K562 (cell line): ENCODE data around the gene UBE3D. TPM values are rescaled to one million over a fixed set of nuclear protein-coding genes. Genes with fewer than 3 reads are reported as not detected.

ENCODE experiments used
- ATAC-seq: fragments of 200-7000 bp; cut with Tn5 transposase; 3 replicates; pipeline ENCODE4 v1.9.1; 2020; ENCODE audit warnings: moderate library complexity
- Bru-seq: library from RNA; stranded (reverse); fragments of 400-500 nt; gene quantifications from one replicate; lab custom pipeline; 2021; lab: Mats Ljungman, UMichigan
- BruChase-seq, 2 experiments: library from RNA; stranded (reverse); fragments of 400-500 nt; gene quantifications; one replicate each; lab custom pipeline; 2021; lab: Mats Ljungman, UMichigan
- BruUV-seq: library from RNA; stranded (reverse); fragments of 400-500 nt; replicated peaks from 2 replicates; lab custom pipeline; 2021; lab: Mats Ljungman, UMichigan
- CTCF ChIA-PET: fragments of 300-600 bp; formaldehyde crosslinking; extraction: SDS; loops from one replicate; lab custom pipeline; 2021; ENCODE audit warnings: low intra/inter-chr PET ratio; lab: Yijun Ruan, JAX
- POLR2A ChIA-PET: fragments of 300-600, 350-650 bp; sonication (Branson Sonifier 250); formaldehyde crosslinking; extraction: SDS; loops from one replicate; lab custom pipeline; 2021; ENCODE audit warnings: antibody characterized with exemption, inconsistent platforms; lab: Yijun Ruan, JAX
- DNase-seq, 4 experiments: peaks; one replicate each; pipeline versions ENCODE4 v3.0.0 to v3.0.0-alpha.2; 2011 to 2018; ENCODE audit warnings: low spot score in 3 of 4, mixed read lengths in 3 of 4; ENCODE audit errors: extremely low read depth in 1 of 4
- FAIRE-seq: peaks from 2 replicates; lab custom pipeline; 2011; peaks lifted over from hg19 to GRCh38; lab: Jason Lieb, UNC
- H2AFZ ChIP-seq: 2 replicates; pipeline ENCODE4 v1.6.0; 2011; ENCODE audit warnings: low read depth, low read length, control low read depth, inconsistent platforms
- H3K27ac ChIP-seq: fragments of 200-600 bp; 3 replicates; pipeline ENCODE4 v1.8.0; 2011; ENCODE audit warnings: low read depth, mild to moderate bottlenecking, control low read depth, inconsistent platforms, low read length, moderate library complexity, mixed read lengths; ENCODE audit errors: extremely low read depth
- H3K27me3 ChIP-seq, 2 experiments: fragments of 300-600 bp in 1 of 2; 2 replicates in 1 of 2; 3 replicates in 1 of 2; pipeline versions ENCODE4 v1.6.0 to v1.8.0; 2011; ENCODE audit warnings: inconsistent platforms in 2 of 2, low read length in 2 of 2, mild to moderate bottlenecking in 1 of 2, mixed read lengths in 1 of 2, moderate library complexity in 1 of 2; ENCODE audit not compliant: control insufficient read depth in 2 of 2, insufficient read depth in 2 of 2
- H3K36me3 ChIP-seq: fragments of 300-600 bp; 3 replicates; pipeline ENCODE4 v1.8.0; 2011; ENCODE audit warnings: mild to moderate bottlenecking, low read length, inconsistent platforms; ENCODE audit not compliant: control insufficient read depth, insufficient read depth
- H3K4me1 ChIP-seq, 2 experiments: fragments of 200-600 bp in 1 of 2; replicated peaks in 1 of 2; 2 replicates in 1 of 2; 3 replicates in 1 of 2; pipeline versions ENCODE4 v1.5.1 to v1.8.0; 2011; ENCODE audit warnings: inconsistent platforms in 2 of 2, low read length in 2 of 2, mild to moderate bottlenecking in 1 of 2, mixed read lengths in 1 of 2, moderate library complexity in 1 of 2; ENCODE audit not compliant: control insufficient read depth in 2 of 2, insufficient read depth in 2 of 2
- H3K4me2 ChIP-seq: 2 replicates; pipeline ENCODE4 v1.6.1; 2011; ENCODE audit warnings: low read length, control low read depth, inconsistent platforms, mixed read lengths; ENCODE audit not compliant: insufficient read depth
- H3K4me3 ChIP-seq: fragments of 200-600 bp; sonication (generic), shearing (Covaris generic); 2 replicates; pipeline ENCODE4 v1.5.1; 2016; ENCODE audit warnings: control low read depth, inconsistent platforms
- H3K79me2 ChIP-seq: fragments of 200-600 bp; 3 replicates; pipeline ENCODE4 v1.8.0; 2011; ENCODE audit warnings: low read length, inconsistent platforms; ENCODE audit not compliant: control insufficient read depth, insufficient read depth
- H3K9ac ChIP-seq, 2 experiments: 2 replicates each; pipeline versions ENCODE4 v1.6.0 to v1.6.1; 2011; ENCODE audit warnings: low read depth in 2 of 2, low read length in 2 of 2, control low read depth in 1 of 2, inconsistent platforms in 1 of 2, mild to moderate bottlenecking in 1 of 2, mixed read lengths in 1 of 2; ENCODE audit not compliant: insufficient read depth in 1 of 2
- H3K9me1 ChIP-seq: one replicate; pipeline ENCODE4 v1.6.0; 2011; ENCODE audit warnings: inconsistent platforms, mild to moderate bottlenecking, low read length, moderate library complexity; ENCODE audit not compliant: control insufficient read depth, insufficient read depth
- H3K9me3 ChIP-seq: replicated peaks from 2 replicates; pipeline ENCODE4 v1.5.1; 2011; ENCODE audit warnings: low read depth, low read length, inconsistent platforms; ENCODE audit not compliant: control insufficient read depth, insufficient read depth
- H4K20me1 ChIP-seq: replicated peaks from 2 replicates; pipeline ENCODE4 v1.6.1; 2011; ENCODE audit warnings: low read length, inconsistent platforms, mixed read lengths; ENCODE audit not compliant: control insufficient read depth, insufficient read depth
- EP400 ChIP-seq: fragments of 450-650 bp; IDR thresholded peaks from 2 replicates; pipeline ENCODE4 v1.6.1; 2017; ENCODE audit warnings: antibody characterized with exemption, mild to moderate bottlenecking, moderate library complexity
- ESRRB ChIP-seq: fragments of 250-450 bp; sonication (Bioruptor Pico); IDR thresholded peaks from 2 replicates; pipeline ENCODE4 v1.5.0; 2020; ENCODE audit warnings: mild to moderate bottlenecking, moderate library complexity, borderline replicate concordance
- JUNB ChIP-seq: fragments of 450-650 bp; formaldehyde crosslinking; conservative IDR thresholded peaks from 2 replicates; pipeline ENCODE4 v1.4.0; 2020; ENCODE audit warnings: mild to moderate bottlenecking
- MYC ChIP-seq, 2 experiments: fragments of 250-450 bp in 1 of 2; sonication (Bioruptor Pico) in 1 of 2; IDR thresholded peaks; 2 replicates each; pipeline versions ENCODE4 v1.5.1 to v1.6.1; 2012 to 2021; ENCODE audit warnings: low read depth in 2 of 2, borderline replicate concordance in 1 of 2, improper control_type of control experiment in 1 of 2, low read length in 1 of 2, mild to moderate bottlenecking in 1 of 2, moderate library complexity in 1 of 2
- PML ChIP-seq: IDR thresholded peaks from 2 replicates; pipeline ENCODE4 v1.6.1; 2012; ENCODE audit warnings: low read length, inconsistent platforms
- WGBS: fragments of 100-300 bp; shearing (Covaris generic); methylation state at CpG from one replicate; pipeline ENCODE4 v1.1.6; 2016; ENCODE audit warnings: low coverage, mixed read lengths; ENCODE audit not compliant: insufficient coverage; ENCODE audit errors: missing lambda C conversion rate; 5-methylcytosine and 5-hydroxymethylcytosine counted together
- in situ Hi-C: fragments of 300-500 bp; cut with MboI; formaldehyde crosslinking; loops from 4 replicates; pipeline ENCODE4 v1.15.0; 2018; ENCODE audit warnings: inconsistent platforms, mixed read lengths
- intact Hi-C: fragments of 100-400 bp; cut with micrococcal nuclease; formaldehyde crosslinking; loops from 2 replicates; pipeline ENCODE4 v1.14.2; 2022
- long read RNA-seq, 3 experiments: library from polyadenylated mRNA in 2 of 3; library from RNA in 1 of 3; unstranded in 2 of 3; stranded (forward) in 1 of 3; transcript quantifications; one replicate each; pipeline ENCODE4 v2.0.0, GENCODE V29; 2019 to 2022
- polyA minus RNA-seq, 3 experiments: library from RNA; depleted of rRNA, polyadenylated mRNA; stranded (reverse); fragments of >200 nt; gene quantifications; 2 replicates each; pipeline ENCODE4 v1.2.3, GENCODE V29; 2011
- polyA plus RNA-seq, 8 experiments: library from polyadenylated mRNA; depleted of rRNA in 4 of 8; stranded (reverse) in 5 of 8; unstranded in 3 of 8; fragments of >200 nt; fragmentation: Nextera tagmentation in 2 of 8; fragmentation: Illumina TruSeq in 1 of 8; extraction: Ambion mirVana in 2 of 8; extraction: Trizol in 1 of 8; gene quantifications; 2 replicates each; pipeline versions ENCODE4 v1.2.1 to v1.2.3, GENCODE V29; 2011 to 2014; ENCODE audit warnings: inconsistent platforms in 1 of 8, missing spikeins in 1 of 8
- total RNA-seq, 7 experiments: library from RNA; depleted of rRNA in 6 of 7; stranded (reverse); fragments of >200 nt in 6 of 7; fragmentation: Illumina TruSeq in 2 of 7; extraction: Trizol in 2 of 7; gene quantifications; 2 replicates each; pipeline versions ENCODE4 v1.2.1 to v1.2.3, GENCODE V29; 2011 to 2021; ENCODE audit warnings: low replicate concordance in 1 of 7
- TF ChIP-seq, protein P1 (sequence below), 2 experiments: fragments of 150-350 bp in 1 of 2; IDR thresholded peaks; 2 replicates each; pipeline ENCODE4 v1.6.1; 2012 to 2016; ENCODE audit warnings: low read depth in 2 of 2, low read length in 2 of 2, mild to moderate bottlenecking in 1 of 2, moderate library complexity in 1 of 2
- TF ChIP-seq, protein P2 (sequence below): fragments of 450-650 bp; IDR thresholded peaks from 2 replicates; pipeline ENCODE4 v1.6.1; 2017; ENCODE audit warnings: mild to moderate bottlenecking, moderate library complexity

Gene UBE3D, protein sequence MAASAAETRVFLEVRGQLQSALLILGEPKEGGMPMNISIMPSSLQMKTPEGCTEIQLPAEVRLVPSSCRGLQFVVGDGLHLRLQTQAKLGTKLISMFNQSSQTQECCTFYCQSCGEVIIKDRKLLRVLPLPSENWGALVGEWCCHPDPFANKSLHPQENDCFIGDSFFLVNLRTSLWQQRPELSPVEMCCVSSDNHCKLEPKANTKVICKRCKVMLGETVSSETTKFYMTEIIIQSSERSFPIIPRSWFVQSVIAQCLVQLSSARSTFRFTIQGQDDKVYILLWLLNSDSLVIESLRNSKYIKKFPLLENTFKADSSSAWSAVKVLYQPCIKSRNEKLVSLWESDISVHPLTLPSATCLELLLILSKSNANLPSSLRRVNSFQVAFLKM
- total RNA-seq (2011; cell fraction: chromatin; rRNA removed; ENCODE audit: low replicate concordance): 24.4 and 39.1 TPM in 2 replicates
- 9.2 and 11.6 TPM in 2 replicates for total RNA-seq (2011; cell fraction: nucleolus; rRNA removed)
- total RNA-seq (2011; cell fraction: nucleoplasm; rRNA removed): 19.3 and 39.3 TPM in 2 replicates
- total RNA-seq (2014; rRNA removed) (10.4 and 11.2 TPM in 2 replicates), total RNA-seq (2014; rRNA removed; fragmentation: Illumina TruSeq; extraction: Trizol) (17.2 and 17.6 TPM in 2 replicates), total RNA-seq (2015; rRNA removed; fragmentation: Illumina TruSeq; extraction: Trizol) (12.9 and 13.6 TPM in 2 replicates), total RNA-seq (2021) (9.5 and 12.6 TPM in 2 replicates), polyA plus RNA-seq (2011; rRNA removed) (8.5 and 11.3 TPM in 2 replicates), polyA plus RNA-seq (2014; fragmentation: Illumina TruSeq; extraction: Trizol) (7.4 and 9.4 TPM in 2 replicates), polyA plus RNA-seq (2014; fragmentation: Nextera tagmentation; extraction: Ambion mirVana) (10 to 100 TPM; 11.9 to 16.3 TPM), polyA plus RNA-seq (2014; rRNA removed) (11.2 and 12.4 TPM in 2 replicates), polyA minus RNA-seq (2011; rRNA and poly(A)+ RNA removed) (14.2 and 14.4 TPM in 2 replicates), Bru-seq, nascent RNA (percentile 68 among the genes with signal in this experiment), BruChase-seq, experiment 1, labeled RNA remaining after a 2-hour chase (percentile 73 among the genes with signal in this experiment), BruChase-seq, experiment 2, labeled RNA remaining after a 6-hour chase (percentile 73 among the genes with signal in this experiment)
- polyA plus RNA-seq (2011; cell fraction: cytosol; rRNA removed): 3.9 and 4.7 TPM in 2 replicates
- polyA plus RNA-seq (2011; cell fraction: nucleus; rRNA removed): 8.7 and 10.3 TPM in 2 replicates
- polyA plus RNA-seq (2012): 8.4 and 9.5 TPM in 2 replicates
- 4.2 and 6.3 TPM in 2 replicates for polyA minus RNA-seq (2011; cell fraction: cytosol; rRNA and poly(A)+ RNA removed)
- polyA minus RNA-seq (2011; cell fraction: nucleus; rRNA and poly(A)+ RNA removed): 16.7 and 21.0 TPM in 2 replicates
- long read RNA-seq, experiment 1, transcript UBE3D-203 (10 exons, 1,917 nt): major isoform, 22 of 32 reads
- long read RNA-seq, experiment 1, partial matches to known transcripts: 2 of 32 reads
- long read RNA-seq, experiment 1, other reads (novel, unspliced or antisense): 8 of 32 reads
- long read RNA-seq, experiment 2, transcript UBE3D-203 (10 exons, 1,917 nt): major isoform, 7 of 12 reads
- long read RNA-seq, experiment 2, partial matches to known transcripts: 3 of 12 reads
- long read RNA-seq, experiment 2, other reads (novel, unspliced or antisense): 2 of 12 reads
- long read RNA-seq, experiment 3, transcript UBE3D-203 (10 exons, 1,917 nt): major isoform, 9 of 12 reads
- long read RNA-seq, experiment 3, partial matches to known transcripts: 1 of 12 reads
- long read RNA-seq, experiment 3, other reads (novel, unspliced or antisense): 2 of 12 reads

DNA sequence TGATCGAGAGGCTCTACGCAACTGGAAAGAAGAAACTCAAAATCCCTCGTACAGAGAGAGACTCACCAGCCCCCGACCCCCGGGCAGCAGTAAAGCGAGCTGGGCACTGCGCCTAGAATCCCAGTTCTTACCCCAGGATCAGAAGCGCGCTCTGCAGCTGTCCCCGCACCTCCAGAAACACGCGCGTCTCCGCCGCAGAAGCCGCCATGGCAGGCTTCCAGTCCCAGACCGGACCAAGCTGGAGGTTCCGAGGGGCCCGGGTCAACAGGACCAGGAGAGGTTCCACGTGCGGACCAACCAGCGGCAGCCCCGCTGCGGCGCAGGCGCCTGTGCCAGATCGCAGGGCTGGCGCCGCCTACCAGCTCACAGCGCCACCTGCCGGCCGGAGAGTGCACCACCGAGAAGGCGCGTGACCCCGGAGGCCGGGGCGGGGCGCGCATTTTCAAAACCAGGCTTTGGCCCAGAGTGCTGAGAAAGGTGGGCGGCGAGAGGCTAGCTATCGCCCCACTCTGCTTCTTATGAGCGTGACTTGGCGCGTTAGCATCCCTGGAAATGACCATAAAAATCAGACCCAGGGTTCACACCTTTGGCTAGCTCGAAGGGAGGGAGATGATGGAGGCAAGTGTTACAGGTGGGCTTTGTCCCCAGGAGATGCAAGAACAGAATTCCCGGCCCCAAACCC, at the start of gene UBE3D:
TSS of gene UBE3D (minus strand) at position 331 of the 682 bp plus-strand sequence. CDS start at position 208, 123 bp downstream.
- intact Hi-C loops (loop anchor here (10.0 kb wide), 1 partner anchor 349 kb away; no protein-coding TSS in a partner anchor), in situ Hi-C loops (loop anchor here (5.0 to 25.0 kb wide), 3 partner anchors 157 to 478 kb away; no protein-coding TSS in a partner anchor)
- Histone ChIP-seq H3K27me3 (no peaks in the 10 kb centered on the region), H3K36me3 (peaks cover 10% of the 10 kb centered on the region; the same call in 2 of the 3 replicates), H3K4me1 (peaks cover 15 to 21% of the 10 kb centered on the region in 2 experiments; a peak in 3 of 5 replicates), H4K20me1 (no peaks in the 10 kb centered on the region), H2AFZ (peak within 1 kb of the TSS; percentile 98), H3K27ac (peak within 1 kb of the TSS; percentile 67), H3K79me2 (peaks cover 25% of the 10 kb centered on the region), H3K9ac (peak within 1 kb of the TSS; percentile 75 to 94), H3K9me3 (no peaks in the 10 kb centered on the region), H3K9me1 (no peaks in the 10 kb centered on the region), H3K4me2 (peak within 1 kb of the TSS; percentile 84), H3K4me3 (peak within 1 kb of the TSS; percentile 89)
- WGBS: 2% methylated on average over 45 of the region's 48 CpGs
- ChIA-PET CTCF (interaction anchor here (0.6 to 2.5 kb wide), 3 partner anchors 54 to 449 kb away, joined by 3 to 12 read pairs (median 3); no protein-coding TSS in a partner anchor), POLR2A (interaction anchor here (0.5 to 1.7 kb wide), 9 partner anchors 8 to 1356 kb away, joined by 3 to 7 read pairs (median 3); no protein-coding TSS in a partner anchor)
- BruUV-seq: no TSS peak
- peak; percentile 37 for FAIRE-seq
- ATAC-seq: peak; percentile 84
- peak; percentile 91 to 93 (median 93) for DNase-seq
- no peak for TF ChIP-seq JUNB (CRISPR knock-in tag)
- TF ChIP-seq ESRRB (CRISPR knock-in tag): no peak
- TF ChIP-seq EP400: peak; percentile 81
- TF ChIP-seq, protein P1, sequence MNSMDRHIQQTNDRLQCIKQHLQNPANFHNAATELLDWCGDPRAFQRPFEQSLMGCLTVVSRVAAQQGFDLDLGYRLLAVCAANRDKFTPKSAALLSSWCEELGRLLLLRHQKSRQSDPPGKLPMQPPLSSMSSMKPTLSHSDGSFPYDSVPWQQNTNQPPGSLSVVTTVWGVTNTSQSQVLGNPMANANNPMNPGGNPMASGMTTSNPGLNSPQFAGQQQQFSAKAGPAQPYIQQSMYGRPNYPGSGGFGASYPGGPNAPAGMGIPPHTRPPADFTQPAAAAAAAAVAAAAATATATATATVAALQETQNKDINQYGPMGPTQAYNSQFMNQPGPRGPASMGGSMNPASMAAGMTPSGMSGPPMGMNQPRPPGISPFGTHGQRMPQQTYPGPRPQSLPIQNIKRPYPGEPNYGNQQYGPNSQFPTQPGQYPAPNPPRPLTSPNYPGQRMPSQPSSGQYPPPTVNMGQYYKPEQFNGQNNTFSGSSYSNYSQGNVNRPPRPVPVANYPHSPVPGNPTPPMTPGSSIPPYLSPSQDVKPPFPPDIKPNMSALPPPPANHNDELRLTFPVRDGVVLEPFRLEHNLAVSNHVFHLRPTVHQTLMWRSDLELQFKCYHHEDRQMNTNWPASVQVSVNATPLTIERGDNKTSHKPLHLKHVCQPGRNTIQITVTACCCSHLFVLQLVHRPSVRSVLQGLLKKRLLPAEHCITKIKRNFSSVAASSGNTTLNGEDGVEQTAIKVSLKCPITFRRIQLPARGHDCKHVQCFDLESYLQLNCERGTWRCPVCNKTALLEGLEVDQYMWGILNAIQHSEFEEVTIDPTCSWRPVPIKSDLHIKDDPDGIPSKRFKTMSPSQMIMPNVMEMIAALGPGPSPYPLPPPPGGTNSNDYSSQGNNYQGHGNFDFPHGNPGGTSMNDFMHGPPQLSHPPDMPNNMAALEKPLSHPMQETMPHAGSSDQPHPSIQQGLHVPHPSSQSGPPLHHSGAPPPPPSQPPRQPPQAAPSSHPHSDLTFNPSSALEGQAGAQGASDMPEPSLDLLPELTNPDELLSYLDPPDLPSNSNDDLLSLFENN (IDR thresholded peaks at IDR 0.05; ENCODE audit: low read depth in 2 of 2, low read length in 2 of 2): no peak; a peak in 1 of 4 replicates
- TF ChIP-seq, protein P2, sequence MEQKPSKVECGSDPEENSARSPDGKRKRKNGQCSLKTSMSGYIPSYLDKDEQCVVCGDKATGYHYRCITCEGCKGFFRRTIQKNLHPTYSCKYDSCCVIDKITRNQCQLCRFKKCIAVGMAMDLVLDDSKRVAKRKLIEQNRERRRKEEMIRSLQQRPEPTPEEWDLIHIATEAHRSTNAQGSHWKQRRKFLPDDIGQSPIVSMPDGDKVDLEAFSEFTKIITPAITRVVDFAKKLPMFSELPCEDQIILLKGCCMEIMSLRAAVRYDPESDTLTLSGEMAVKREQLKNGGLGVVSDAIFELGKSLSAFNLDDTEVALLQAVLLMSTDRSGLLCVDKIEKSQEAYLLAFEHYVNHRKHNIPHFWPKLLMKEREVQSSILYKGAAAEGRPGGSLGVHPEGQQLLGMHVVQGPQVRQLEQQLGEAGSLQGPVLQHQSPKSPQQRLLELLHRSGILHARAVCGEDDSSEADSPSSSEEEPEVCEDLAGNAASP: no peak
- peak; percentile 91 for TF ChIP-seq MYC (IDR thresholded peaks at IDR 0.05; ENCODE audit: low read depth, low read length)
- no peak for TF ChIP-seq MYC (CRISPR knock-in tag; IDR thresholded peaks at IDR 0.05; ENCODE audit: borderline replicate concordance, low read depth)
- peak; percentile 58; the same call in 1 of the 2 replicates for TF ChIP-seq PML
